Small intestine (tissue), 7 donors: Measurements from ENCODE around the gene MAPK9. TPM values are rescaled to one million over a fixed set of nuclear protein-coding genes. Genes with fewer than 3 reads are reported as not detected.
A peak's percentile ranks its signal among the peaks of the same experiment; 100 is the strongest.

Experiments
- DNase-seq, 2 donors: peaks; one replicate each; pipeline versions ENCODE4 v3.0.0 to v3.0.0-alpha.2; 2013
- FAIRE-seq: peaks from 2 replicates; lab custom pipeline; 2012; peaks lifted over from hg19 to GRCh38; lab: Jason Lieb, UNC
- H3K27ac ChIP-seq, 3 donors: one replicate each; pipeline ENCODE4 v1.5.1; 2013; ENCODE audit warnings: low read length in 2 of 3, mild to moderate bottlenecking in 2 of 3, control low read depth in 1 of 3, inconsistent platforms in 1 of 3, low read depth in 1 of 3, moderate library complexity in 1 of 3
- H3K27me3 ChIP-seq, 3 donors: one replicate each; pipeline ENCODE4 v1.6.1; 2013; ENCODE audit warnings: low read length in 3 of 3, inconsistent platforms in 1 of 3; ENCODE audit not compliant: control insufficient read depth in 3 of 3, insufficient read depth in 3 of 3
- H3K36me3 ChIP-seq, 3 donors: one replicate each; pipeline ENCODE4 v1.6.1; 2013; ENCODE audit warnings: low read length in 3 of 3, inconsistent platforms in 1 of 3, low read depth in 1 of 3, mild to moderate bottlenecking in 1 of 3, moderate library complexity in 1 of 3; ENCODE audit not compliant: control insufficient read depth in 3 of 3, insufficient read depth in 2 of 3
- H3K4me1 ChIP-seq, 3 donors: one replicate each; pipeline ENCODE4 v1.6.1; 2013; ENCODE audit warnings: low read length in 2 of 3, inconsistent platforms in 1 of 3, low read depth in 1 of 3, mild to moderate bottlenecking in 1 of 3, moderate library complexity in 1 of 3; ENCODE audit not compliant: control insufficient read depth in 3 of 3, insufficient read depth in 2 of 3
- H3K4me3 ChIP-seq, 3 donors: one replicate each; pipeline ENCODE4 v1.5.1; 2013; ENCODE audit warnings: low read length in 3 of 3, control low read depth in 1 of 3, inconsistent platforms in 1 of 3, low read depth in 1 of 3, mild to moderate bottlenecking in 1 of 3, moderate library complexity in 1 of 3
- H3K9me3 ChIP-seq, 2 donors: one replicate each; pipeline ENCODE4 v1.6.1; 2013; ENCODE audit warnings: low read depth in 1 of 2, low read length in 1 of 2; ENCODE audit not compliant: control insufficient read depth in 2 of 2, insufficient read depth in 1 of 2
- WGBS, 3 donors: extraction: QIAGEN DNeasy Blood & Tissue Kit; methylation state at CpG; one replicate each; pipeline ENCODE4 v1.1.7; 2013; 5-methylcytosine and 5-hydroxymethylcytosine counted together
- polyA plus RNA-seq, 4 donors: library from polyadenylated mRNA; stranded (reverse) in 3 of 4; unstranded in 1 of 4; fragments of 200-250 nt in 3 of 4; fragments of 120-200 nt in 1 of 4; gene quantifications; one replicate each; pipeline versions ENCODE4 v1.2.1 to v1.2.3, GENCODE V29; 2013
- donor health status: healthy with polysubstance abuse.
- donor health status: control.
- donor health status: control.
- donor health status: Bipolar disorder and iron deficiency.
- donor health status: healthy.

MAPK9 gene
- polyA plus RNA-seq, 4 donors, result 13.2 to 29.1 (median 16.1) TPM

DNA sequence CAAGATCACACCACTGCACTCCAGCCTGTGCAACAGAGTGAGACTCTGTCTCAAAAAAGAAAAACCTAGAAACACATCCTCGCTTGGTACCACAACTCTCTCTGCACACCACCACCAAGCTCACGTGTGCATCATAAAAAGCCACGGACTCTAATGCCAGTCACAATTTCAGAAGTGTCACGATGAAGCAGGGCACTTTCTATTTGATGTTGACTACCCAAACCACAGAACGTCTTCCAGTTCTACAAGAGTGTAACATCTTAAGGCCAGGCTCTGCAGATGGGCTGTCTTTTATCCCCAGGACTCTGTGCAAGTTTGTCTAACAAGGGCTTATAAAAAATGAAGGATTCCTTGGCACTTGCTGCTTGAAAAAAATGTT lies 38.4 kb upstream of the MAPK9 start:
- no peak for FAIRE-seq
- H3K27ac ChIP-seq, result no peak overlapping the region

DNA sequence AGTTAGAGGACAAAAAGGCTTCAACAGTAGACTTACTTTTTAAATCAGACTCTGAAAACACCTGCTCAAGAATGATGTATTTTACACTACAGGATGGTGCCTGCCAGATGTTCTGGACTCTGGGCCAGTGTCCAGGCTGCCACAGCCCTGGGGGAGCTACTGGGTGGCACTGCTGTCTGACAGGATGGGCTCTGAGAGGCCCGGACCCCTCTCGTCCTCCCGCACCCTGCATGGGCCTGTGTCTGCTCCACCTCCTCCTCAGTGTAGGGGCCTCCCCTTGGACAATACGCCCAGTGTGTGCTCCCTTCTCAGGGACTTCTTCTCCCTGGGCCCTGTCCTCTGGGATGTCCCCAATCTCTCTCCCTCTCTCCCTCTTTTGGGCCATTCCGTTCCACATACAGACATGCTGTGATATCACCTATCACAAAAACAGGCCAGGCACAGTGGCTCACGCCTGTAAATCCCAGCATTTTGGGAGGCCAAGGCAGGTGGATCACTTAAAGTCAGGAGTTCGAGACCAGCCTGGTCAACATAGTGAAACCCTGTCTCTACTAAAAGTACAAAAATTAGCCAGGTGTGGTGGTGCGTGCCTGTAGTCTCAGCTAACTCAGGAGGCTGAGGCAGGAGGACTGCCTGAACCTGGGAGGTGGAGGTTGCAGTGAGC lies 37.9 kb upstream of the MAPK9 start:
- no peak for FAIRE-seq
- Histone ChIP-seq H3K4me1 (no peaks in the 10 kb centered on the region), H3K36me3 (peaks cover 0 to 4% (median 0%) of the 10 kb centered on the region in 3 donors), H3K4me3 (no peak overlapping the region), H3K9me3 (no peaks in the 10 kb centered on the region), H3K27ac (no peak overlapping the region), H3K27me3 (peaks cover 0 to 9% (median 0%) of the 10 kb centered on the region in 3 donors)
- no peak for DNase-seq
- WGBS, 3 donors, result 88 to 90% (median 90%) methylated on average over 8 of the region's 8 CpGs

More for the DNA sequence above, 38.4 kb upstream of the MAPK9 start:
- Histone ChIP-seq H3K4me1 (no peaks in the 10 kb centered on the region), H3K27me3 (peaks cover 0 to 9% (median 0%) of the 10 kb centered on the region in 3 donors), H3K4me3 (no peak overlapping the region), H3K9me3 (no peaks in the 10 kb centered on the region), H3K36me3 (peaks cover 0 to 4% (median 0%) of the 10 kb centered on the region in 3 donors)
- 60 to 77% (median 68%) methylated on average over 5 of the region's 5 CpGs for WGBS, 3 donors
- DNase-seq, result no peak

- Histone ChIP-seq H3K4me3 (no peak overlapping the region), H3K36me3 (peaks cover 0 to 3% (median 0%) of the 10 kb centered on the region in 3 donors), H3K9me3 (no peaks in the 10 kb centered on the region), H3K4me1 (no peaks in the 10 kb centered on the region), H3K27ac (no peak overlapping the region), H3K27me3 (peaks cover 0 to 9% (median 0%) of the 10 kb centered on the region in 3 donors)
- DNase-seq, result no peak
- WGBS, 3 donors, result 88 to 94% (median 94%) methylated on average over 7 of the region's 7 CpGs
- no peak for FAIRE-seq
Measured at GRCh38 chr5:180329138-180329435, 37.2 kb upstream of the MAPK9 start.

DNA sequence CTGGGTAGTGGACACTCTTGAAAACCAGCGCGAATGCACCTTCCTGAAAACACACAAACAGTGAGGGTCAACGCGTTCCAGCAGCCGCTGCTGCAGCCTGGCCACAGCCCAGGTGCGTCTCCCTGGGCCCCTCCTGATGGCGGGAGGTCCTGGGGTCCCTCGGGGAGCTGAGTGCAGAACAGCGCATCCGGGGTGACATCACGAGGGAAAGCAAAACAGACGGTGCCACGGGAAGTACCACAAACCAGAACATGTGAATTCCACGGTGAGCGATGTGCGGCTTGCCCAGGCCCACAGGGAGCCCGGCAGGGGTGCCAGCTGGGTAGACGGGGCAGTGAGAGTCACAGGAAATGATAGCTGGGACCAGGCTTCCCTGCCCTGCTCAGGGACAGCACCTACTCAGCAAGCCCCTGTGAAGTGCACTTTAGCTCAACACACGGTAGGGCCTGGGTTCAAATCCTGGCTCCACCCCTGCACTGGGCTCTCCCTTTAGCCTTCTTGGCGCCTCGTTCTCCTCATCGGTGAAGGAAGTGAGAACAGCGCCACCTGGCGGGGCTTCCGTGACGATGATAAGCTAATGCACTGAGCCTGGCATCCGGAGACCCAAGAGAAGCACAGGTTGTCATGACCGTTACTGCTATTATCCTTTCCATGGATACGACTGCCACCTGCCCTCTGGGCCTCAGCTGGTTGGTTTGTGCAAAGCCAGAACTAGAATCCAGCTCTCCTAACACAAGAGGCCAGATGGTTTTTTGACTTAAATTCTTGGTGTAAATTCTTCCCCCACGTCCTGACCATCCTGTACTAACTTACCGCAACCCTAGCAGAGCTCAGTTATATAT lies 36.6 kb upstream of the MAPK9 start:
- no peak for FAIRE-seq

DNA sequence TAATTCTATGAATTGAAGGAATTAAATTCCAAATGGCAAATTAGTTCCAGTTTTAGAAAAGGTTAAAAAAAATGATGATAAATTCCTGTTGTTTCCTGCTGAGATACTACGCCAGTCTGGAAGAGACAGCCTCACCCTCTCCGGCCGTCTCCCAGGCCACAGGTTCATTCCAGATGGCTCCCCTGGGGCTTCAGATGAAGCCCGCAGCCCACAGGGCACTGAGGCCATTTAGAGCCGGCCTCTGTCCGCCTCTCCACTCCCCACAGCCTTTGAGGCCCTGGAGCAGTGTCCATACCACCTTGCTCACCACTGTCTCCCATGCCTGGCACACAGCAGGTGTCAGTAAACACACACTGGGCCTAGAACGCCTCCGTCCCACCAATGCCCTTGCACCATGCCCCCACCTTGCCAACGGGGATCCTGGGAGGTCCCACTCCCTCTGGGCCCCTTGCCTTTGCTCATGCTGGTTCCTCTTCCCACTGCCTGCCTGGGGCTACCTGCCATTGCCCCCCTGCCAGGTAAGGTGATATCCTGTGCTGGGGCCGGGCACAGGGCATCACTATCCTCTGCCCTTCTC lies 35.2 kb upstream of the MAPK9 start:
- H3K9me3 ChIP-seq, result no peaks in the 10 kb centered on the region
- FAIRE-seq, result no peak

More for the DNA sequence above, 36.6 kb upstream of the MAPK9 start:
- H3K36me3 ChIP-seq, result peaks cover 0 to 2% (median 0%) of the 10 kb centered on the region in 3 donors
- DNase-seq, result peak; percentile 75 to 81
- H3K9me3 ChIP-seq, result no peaks in the 10 kb centered on the region
- H3K4me1 ChIP-seq, result no peaks in the 10 kb centered on the region
- H3K4me3 ChIP-seq, result no peak overlapping the region
- peaks cover 0 to 9% (median 0%) of the 10 kb centered on the region in 3 donors for H3K27me3 ChIP-seq
- no peak overlapping the region for H3K27ac ChIP-seq
- WGBS, 3 donors, result 58 to 66% (median 59%) methylated on average over 31 of the region's 31 CpGs

DNA sequence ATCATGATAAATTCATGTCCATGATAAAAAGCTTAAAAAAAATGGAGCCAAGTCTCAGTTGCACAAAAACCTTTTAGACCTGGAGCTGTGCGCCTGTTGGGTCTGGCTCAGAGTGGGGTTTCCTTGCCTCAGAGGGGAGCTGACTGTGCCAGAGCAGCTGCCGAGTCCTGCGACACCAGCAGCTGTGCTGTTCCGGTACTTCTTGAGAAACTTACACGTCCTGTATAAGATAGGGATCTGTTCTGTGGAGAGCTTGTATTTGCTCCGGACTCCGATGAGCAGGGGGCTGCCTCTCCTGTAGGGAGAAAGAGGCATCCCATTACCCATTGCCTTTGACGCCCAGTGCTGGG lies 32.7 kb upstream of the MAPK9 start:
- H3K27me3 ChIP-seq, result no peaks in the 10 kb centered on the region
- H3K9me3 ChIP-seq, result no peaks in the 10 kb centered on the region
- no peaks in the 10 kb centered on the region for H3K4me1 ChIP-seq
- peaks cover 0 to 2% (median 0%) of the 10 kb centered on the region in 3 donors for H3K36me3 ChIP-seq
- WGBS, 3 donors, result 69 to 84% (median 81%) methylated on average over 8 of the region's 8 CpGs
- DNase-seq, result no peak
- FAIRE-seq, result no peak
- H3K4me3 ChIP-seq, result no peak overlapping the region
- no peak overlapping the region for H3K27ac ChIP-seq

More for the DNA sequence above, 35.2 kb upstream of the MAPK9 start:
- Histone ChIP-seq H3K27me3 (peaks cover 0 to 9% (median 0%) of the 10 kb centered on the region in 3 donors), H3K36me3 (peaks cover 0 to 2% (median 0%) of the 10 kb centered on the region in 3 donors), H3K4me1 (no peaks in the 10 kb centered on the region), H3K27ac (no peak overlapping the region), H3K4me3 (no peak overlapping the region)
- DNase-seq, result no peak
- 79 to 86% (median 84%) methylated on average over 10 of the region's 10 CpGs for WGBS, 3 donors

GRCh38 chr5:180323941-180324600 lies 32.2 kb upstream of the MAPK9 start:
- Histone ChIP-seq H3K9me3 (no peaks in the 10 kb centered on the region), H3K27me3 (no peaks in the 10 kb centered on the region), H3K36me3 (peaks cover 0 to 2% (median 0%) of the 10 kb centered on the region in 3 donors), H3K4me1 (no peaks in the 10 kb centered on the region), H3K27ac (no peak overlapping the region), H3K4me3 (no peak overlapping the region)
- FAIRE-seq (no peak), DNase-seq (no peak)
- 57 to 63% (median 59%) methylated on average over 11 of the region's 11 CpGs for WGBS, 3 donors

DNA sequence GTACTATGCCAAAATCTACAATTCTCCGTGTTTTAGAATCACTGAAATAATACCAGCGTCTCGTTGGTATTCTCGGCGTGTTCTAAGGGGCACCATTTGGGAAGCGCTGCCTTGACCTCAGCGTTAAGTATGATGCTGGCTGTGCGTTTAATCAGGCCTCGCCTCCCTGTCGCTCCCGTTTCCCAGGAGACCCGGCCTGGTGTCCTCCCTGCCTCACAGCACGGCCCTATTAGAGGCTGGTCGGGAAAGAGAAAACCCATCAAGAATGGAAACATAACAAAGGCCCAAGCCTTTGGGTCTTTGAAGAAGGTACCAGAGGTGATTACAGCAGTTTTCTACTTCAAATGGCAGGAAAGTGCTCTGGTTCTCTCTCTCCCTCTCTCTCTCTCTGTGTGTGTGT lies 31.3 kb upstream of the MAPK9 start:
- no peak for DNase-seq
- H3K4me1 ChIP-seq, result no peaks in the 10 kb centered on the region
- FAIRE-seq, result no peak
- no peaks in the 10 kb centered on the region for H3K9me3 ChIP-seq
- no peak overlapping the region for H3K4me3 ChIP-seq
- no peak overlapping the region for H3K27ac ChIP-seq
- H3K27me3 ChIP-seq, result no peaks in the 10 kb centered on the region
- peaks cover 0 to 2% (median 0%) of the 10 kb centered on the region in 3 donors for H3K36me3 ChIP-seq
- WGBS, 3 donors, result 86 to 89% (median 88%) methylated on average over 14 of the region's 14 CpGs
